ENCODE data around the gene CD302. TPM values are rescaled to one million over a fixed set of nuclear protein-coding genes. Genes with fewer than 3 reads are reported as not detected.

CD302 gene
- total and polyA plus RNA-seq, 2 donors (not counting 3 experiments of a cell fraction or from before 2014, with no cell fraction given), result 10.4 to 10.6 TPM

- TF ChIP-seq POLR2A (IDR thresholded peaks at IDR 0.05; ENCODE audit: low read depth, low read length) (no peak), MYC (IDR thresholded peaks at IDR 0.05; ENCODE audit: low read depth, low read length) (no peak), MAX (IDR thresholded peaks at IDR 0.05; ENCODE audit: insufficient read depth, insufficient read length) (no peak), GATA2 (IDR thresholded peaks at IDR 0.05; ENCODE audit: insufficient read depth, insufficient read length, low read depth, low read length) (no peak), FOS (IDR thresholded peaks at IDR 0.05; ENCODE audit: borderline replicate concordance, insufficient read depth, low read length) (no peak), JUN (IDR thresholded peaks at IDR 0.05; ENCODE audit: borderline replicate concordance, insufficient read depth, insufficient read length, low read depth) (no peak), CTCF (IDR thresholded peaks at IDR 0.05; ENCODE audit: extremely low read depth in 1 of 2, insufficient read depth in 1 of 2, low read depth in 1 of 2, low read length in 2 of 2) (no peak), EZH2 (IDR thresholded peaks at IDR 0.05; ENCODE audit: borderline replicate concordance, low read depth, low read length, severe bottlenecking) (no peak), POLR2AphosphoS5 (IDR thresholded peaks at IDR 0.05; ENCODE audit: insufficient read depth, low read depth, low read length) (no peak)
- ChIA-PET CTCF (interaction anchor here (1.0 to 1.6 kb wide), 3 partner anchors 10 to 18 kb away, joined by 4 read pairs; no protein-coding TSS in a partner anchor), POLR2A (interaction anchor here (0.6 kb wide), 1 partner anchor 129 kb away, joined by 5 read pairs; no protein-coding TSS in a partner anchor)
- peaks cover 7% of the 10 kb centered on the region for H4K20me1 ChIP-seq (replicated peaks; ENCODE audit: control insufficient read depth, extremely low read depth, insufficient read depth, low read length)
- H2AFZ ChIP-seq (ENCODE audit: low read depth, low read length), result no peak overlapping the region
- peak overlapping the region; percentile 38 for H3K27ac ChIP-seq (ENCODE audit: insufficient read depth, low read depth, low read length)
- peaks cover 82% of the 10 kb centered on the region for H3K79me2 ChIP-seq (ENCODE audit: control insufficient read depth, insufficient read depth, low read length)
- no peak overlapping the region for H3K4me3 ChIP-seq (replicated peaks in 1 of 3; ENCODE audit: insufficient read depth in 1 of 3, low read depth in 1 of 3, low read length in 3 of 3)
- peak overlapping the region; percentile 28 for H3K9ac ChIP-seq (replicated peaks; ENCODE audit: extremely low read depth, insufficient read depth, low read length)
- dilution Hi-C loops (cut with MboI; ENCODE audit: extremely low pct_ligation_motif_present, low sequenced_read_pairs), result no loop called here
- no peak for FAIRE-seq
- no peaks in the 10 kb centered on the region for H3K9me3 ChIP-seq (replicated peaks; ENCODE audit: control insufficient read depth, insufficient read depth, low read length)
- peaks cover 19% of the 10 kb centered on the region for H3K4me1 ChIP-seq (ENCODE audit: control insufficient read depth, extremely low read depth, insufficient read depth, low read length)
- intact Hi-C loops (cut with micrococcal nuclease), result no loop called here
- H3K4me2 ChIP-seq (ENCODE audit: insufficient read depth, low read length), result peak overlapping the region; percentile 9
- peak; percentile 79 for DNase-seq (ENCODE audit: low read depth, low spot score)
- BruUV-seq (replicated peaks), result no TSS peak
- peaks cover 3% of the 10 kb centered on the region for H3K9me1 ChIP-seq (replicated peaks; ENCODE audit: control insufficient read depth, extremely low read depth, insufficient read depth, low read length)
- no peaks in the 10 kb centered on the region for H3K27me3 ChIP-seq (ENCODE audit: control insufficient read depth in 2 of 2, insufficient read depth in 2 of 2, low read length in 2 of 2)
- H3K36me3 ChIP-seq (ENCODE audit: control insufficient read depth in 2 of 2, extremely low read depth in 1 of 2, insufficient read depth in 2 of 2, low read length in 2 of 2), result peaks cover 17 to 38% of the 10 kb centered on the region in 2 experiments
Measured at GRCh38 chr2:159744363-159744762, 53.6 kb downstream of the CD302 start.

All from endothelial cell of umbilical vein (primary cell).